Measurements from ENCODE around the gene KIF16B. TPM values are rescaled to one million over a fixed set of nuclear protein-coding genes. Genes with fewer than 3 reads are reported as not detected.

Gene KIF16B
- total and polyA plus RNA-seq, 2 of the 8 experiments (the other 6 are each of a cell fraction or from before 2014, with no cell fraction given) = 3.0 to 9.2 TPM

DNA sequence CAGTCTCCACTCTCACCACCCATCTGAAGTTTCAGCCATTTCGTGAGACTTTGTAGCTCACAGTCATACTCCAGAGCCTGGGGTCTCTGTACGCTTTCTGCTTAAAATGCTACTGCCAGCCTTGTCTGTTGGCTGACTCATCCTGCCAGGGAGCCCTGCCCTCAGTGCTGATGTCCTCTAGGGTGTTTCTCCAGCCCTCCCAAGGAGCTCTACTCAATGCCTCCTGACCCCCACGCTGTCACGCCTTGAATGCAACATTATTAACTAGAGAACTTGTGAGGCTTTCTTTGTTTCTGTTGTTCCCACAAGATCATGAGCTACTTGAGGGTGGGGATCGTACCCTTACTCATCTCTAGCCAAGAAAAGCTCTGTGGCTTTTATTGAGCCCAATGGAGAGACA lies 20.1 kb downstream of the KIF16B start:
- H3K9me3 ChIP-seq (ENCODE audit: insufficient read depth in 2 of 2, low read depth in 1 of 2, low read length in 1 of 2) = peaks cover 11 to 16% of the 10 kb centered on the region in 2 experiments; a peak in 3 of 4 replicates
- H2BK120ac ChIP-seq (replicated peaks; ENCODE audit: low read depth, low read length) = no peak overlapping the region
- no peak overlapping the region for H2BK15ac ChIP-seq (ENCODE audit: low read length)
- H3K23me2 ChIP-seq (ENCODE audit: low read depth, low read length) = no peaks in the 10 kb centered on the region
- no peak overlapping the region for H2AFZ ChIP-seq (ENCODE audit: low read length)
- H3K14ac ChIP-seq (ENCODE audit: insufficient read length) = no peak overlapping the region
- FAIRE-seq (no peak), DNase-seq (ENCODE audit: low read depth in 1 of 2, low spot score in 2 of 2) (no peak)
- H3K27me3 ChIP-seq (replicated peaks in 1 of 4; ENCODE audit: control insufficient read depth in 3 of 4, extremely low read depth in 1 of 4, insufficient read depth in 3 of 4, low read length in 3 of 4) = no peaks in the 10 kb centered on the region
- H3K36me3 ChIP-seq (ENCODE audit: control insufficient read depth in 2 of 4, insufficient read depth in 4 of 4, low read length in 3 of 4) = no peaks in the 10 kb centered on the region
- no peak overlapping the region for H3K18ac ChIP-seq (ENCODE audit: extremely low read depth, low read length)
- H2BK5ac ChIP-seq (ENCODE audit: low read depth, low read length) = no peak overlapping the region
- CTCF ChIA-PET (ENCODE audit: partially characterized antibody) = interaction anchor here (1.3 kb wide), 1 partner anchor 10 kb away, joined by 5 read pairs; no protein-coding TSS in a partner anchor
- peaks cover 0 to 1% of the 10 kb centered on the region in 2 experiments for H4K20me1 ChIP-seq (replicated peaks in 1 of 2; ENCODE audit: control insufficient read depth in 1 of 2, insufficient read depth in 2 of 2, low read length in 2 of 2)
- no peak overlapping the region for H3K9ac ChIP-seq (replicated peaks in 1 of 4; ENCODE audit: extremely low read depth in 1 of 4, low read depth in 3 of 4, low read length in 3 of 4)
- H2AK5ac ChIP-seq (ENCODE audit: low read depth, low read length) = no peak overlapping the region
- H3K56ac ChIP-seq (replicated peaks; ENCODE audit: insufficient read length, low read depth, low read length) = no peak overlapping the region
- no peak overlapping the region for H2BK20ac ChIP-seq (ENCODE audit: low read length)
- no peak overlapping the region for H3K4ac ChIP-seq (replicated peaks; ENCODE audit: insufficient read length, low read depth, low read length)
- H4K5ac ChIP-seq (ENCODE audit: insufficient read length, low read depth, low read length) = no peak overlapping the region
- TF ChIP-seq NRF1 (IDR thresholded peaks at IDR 0.05; ENCODE audit: low read depth, low read length) (no peak), SUZ12 (IDR thresholded peaks at IDR 0.05; ENCODE audit: low read length) (no peak), SIRT6 (IDR thresholded peaks at IDR 0.05; ENCODE audit: low read length) (no peak), NANOG (IDR thresholded peaks at IDR 0.05; ENCODE audit: insufficient read depth, low read depth, low read length, poor library complexity, severe bottlenecking) (no peak), GABPA (IDR thresholded peaks at IDR 0.05; ENCODE audit: borderline replicate concordance, insufficient read depth, low read length) (no peak)
- H3K4me3 ChIP-seq (ENCODE audit: extremely low read depth in 1 of 4, insufficient read depth in 2 of 4, low read depth in 3 of 4, low read length in 4 of 4) = no peak overlapping the region
- no peak overlapping the region for H3K23ac ChIP-seq (ENCODE audit: insufficient read length)
- 94% methylated on average over 5 of the region's 5 CpGs; no CpG with 5 or more reads in 1 of the 2 experiments for WGBS, 2 experiments (ENCODE audit: extremely low coverage in 1 of 2, insufficient coverage in 1 of 2, insufficient read length in 1 of 2, insufficient replicate concordance in 2 of 2, low coverage in 1 of 2, low lambda C conversion rate in 2 of 2, missing lambda C conversion rate in 1 of 2)
- no peak overlapping the region for H4K91ac ChIP-seq (replicated peaks; ENCODE audit: insufficient read length, low read length)
- no peak overlapping the region for H3K4me2 ChIP-seq (ENCODE audit: insufficient read depth in 1 of 2, low read depth in 2 of 2, low read length in 2 of 2)
- peaks cover 0 to 6% of the 10 kb centered on the region in 2 experiments; a peak in 1 of 4 replicates for H3K79me2 ChIP-seq (ENCODE audit: control insufficient read depth in 1 of 2, insufficient read depth in 2 of 2, low read length in 2 of 2)
- H3K4me1 ChIP-seq (replicated peaks in 1 of 4; ENCODE audit: control insufficient read depth in 3 of 4, insufficient read depth in 4 of 4, low read length in 3 of 4) = no peaks in the 10 kb centered on the region
- no peak overlapping the region for H3K27ac ChIP-seq (ENCODE audit: low read depth, low read length)
- POLR2A ChIA-PET (ENCODE audit: partially characterized antibody) = no interaction called here
- no peak overlapping the region for H2BK12ac ChIP-seq (ENCODE audit: low read depth, low read length)
- H3K79me1 ChIP-seq (ENCODE audit: low read depth, low read length) = peaks cover 11% of the 10 kb centered on the region
- no peak overlapping the region for H4K8ac ChIP-seq (ENCODE audit: extremely low read depth, insufficient read depth, low read length)

Data from H1 (cell line).